ENCODE data around the gene POLR3C. TPM values are rescaled to one million over a fixed set of nuclear protein-coding genes. Genes with fewer than 3 reads are reported as not detected.
"Not testable (repeated sequence)": the region's sequence is repeated elsewhere in the genome, so short reads cannot be mapped to it uniquely, and the experiment has no call there.

Gene POLR3C
- total RNA-seq, 2 experiments from 2014 or later, result 31.1 to 37.0 TPM

- DNase-seq, result no peak
- Mint-ChIP-seq H3K4me3 (no peak overlapping the region), H3K9me3 (ENCODE audit: low read depth) (peaks cover 24% of the 10 kb centered on the region), H3K36me3 (peaks cover 55% of the 10 kb centered on the region), H3K4me1 (peaks cover 6% of the 10 kb centered on the region), H3K27ac (no peak overlapping the region), H3K27me3 (no peaks in the 10 kb centered on the region)
- CTCF ChIA-PET, result no interaction called here
- ATAC-seq, result no peak
Measured at GRCh38 chr1:145799806-145800205, 24.2 kb upstream of the POLR3C start.

- H3K36me3 Mint-ChIP-seq, result peaks cover 23% of the 10 kb centered on the region
- CTCF ChIA-PET, result no interaction called here
- ATAC-seq, result no peak
Measured at GRCh38 chr1:145804235-145805045, 19.6 kb upstream of the POLR3C start.

DNA sequence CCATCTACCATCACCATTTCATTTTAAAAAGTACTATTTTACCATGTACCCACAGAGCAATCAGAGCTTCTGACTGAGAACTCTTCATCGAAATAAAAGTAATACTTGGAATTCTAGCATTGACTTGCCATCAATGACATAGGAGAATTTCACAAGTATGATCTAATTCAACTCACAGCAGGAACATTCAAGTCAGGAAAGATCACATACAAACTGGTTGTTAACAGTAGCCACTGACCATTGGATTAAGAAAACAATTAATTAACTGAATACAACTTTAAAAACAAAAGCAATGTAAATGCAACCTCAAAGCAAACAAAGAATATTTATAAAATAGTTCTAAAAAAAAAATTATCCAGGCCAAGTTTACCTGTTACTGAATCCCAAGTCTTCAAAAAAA lies 18.9 kb upstream of the POLR3C start:
- Mint-ChIP-seq H3K27ac (no peak overlapping the region), H3K27me3 (no peaks in the 10 kb centered on the region), H3K4me3 (no peak overlapping the region), H3K36me3 (peaks cover 16% of the 10 kb centered on the region), H3K9me3 (ENCODE audit: low read depth) (no peaks in the 10 kb centered on the region), H3K4me1 (peaks cover 7% of the 10 kb centered on the region)
- DNase-seq (no peak), ATAC-seq (no peak)
- CTCF ChIA-PET, result interaction anchor here (1.6 kb wide), 1 partner anchor 19 kb away, joined by 4 read pairs; the partner anchor contains the start of genes POLR3C and RNF115

More at GRCh38 chr1:145804235-145805045, 19.6 kb upstream of the POLR3C start:
- DNase-seq, result no peak
- Mint-ChIP-seq H3K4me1 (peaks cover 7% of the 10 kb centered on the region), H3K4me3 (no peak overlapping the region), H3K27me3 (no peaks in the 10 kb centered on the region), H3K9me3 (ENCODE audit: low read depth) (peaks cover 3% of the 10 kb centered on the region), H3K27ac (no peak overlapping the region)

DNA sequence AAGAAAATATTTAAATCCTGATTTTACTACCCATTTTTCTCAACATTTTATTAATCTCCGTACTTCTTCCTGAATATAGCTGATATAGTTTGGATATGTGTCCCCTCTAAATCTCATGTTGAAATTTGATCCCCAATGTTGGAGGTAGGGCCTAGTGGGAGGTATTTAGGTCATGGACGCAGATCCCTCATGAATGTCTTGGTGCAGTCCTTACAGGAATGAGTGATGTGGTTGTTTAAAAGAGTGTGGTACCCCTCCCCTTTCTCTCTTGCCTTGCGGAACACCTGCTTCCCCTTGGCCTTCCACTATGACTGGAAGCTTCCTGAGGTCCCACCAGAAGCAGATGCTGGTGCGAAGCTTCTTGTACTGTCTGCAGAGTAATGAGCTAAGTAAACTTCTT lies 17.6 kb upstream of the POLR3C start:
- Mint-ChIP-seq H3K36me3 (peaks cover 11% of the 10 kb centered on the region), H3K27me3 (no peaks in the 10 kb centered on the region), H3K4me3 (no peak overlapping the region), H3K4me1 (peaks cover 7% of the 10 kb centered on the region), H3K27ac (no peak overlapping the region), H3K9me3 (ENCODE audit: low read depth) (no peaks in the 10 kb centered on the region)
- no peak for DNase-seq
- CTCF ChIA-PET, result interaction anchor here (1.6 to 2.6 kb wide), 2 partner anchors 18 to 39 kb away, joined by 4 to 7 read pairs; partner anchors contain the start of genes NUDT17, POLR3C and RNF115
- ATAC-seq, result no peak

DNA sequence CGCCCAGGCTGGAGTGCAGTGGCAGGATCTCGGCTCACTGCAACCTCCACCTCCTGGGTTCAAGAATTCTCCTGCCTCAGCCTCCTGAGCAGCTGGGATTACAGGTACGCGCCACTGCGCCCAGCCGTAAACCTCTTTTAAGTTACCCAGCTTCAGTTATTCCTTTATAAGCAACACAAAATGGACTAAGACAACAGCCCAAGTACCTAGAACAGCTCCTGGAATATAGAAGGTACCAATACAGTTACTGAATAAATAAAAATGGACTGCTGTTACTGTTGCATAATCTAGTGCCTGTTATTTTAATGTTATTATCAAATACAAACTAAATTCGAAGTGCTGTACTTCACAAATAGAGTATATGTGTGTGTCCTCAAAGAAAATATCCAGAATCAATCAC lies 17.2 kb upstream of the POLR3C start:
- DNase-seq, result no peak
- CTCF ChIA-PET, result interaction anchor here (1.6 to 2.6 kb wide), 2 partner anchors 17 to 39 kb away, joined by 4 to 7 read pairs; partner anchors contain the start of genes NUDT17, POLR3C and RNF115
- Mint-ChIP-seq H3K36me3 (peaks cover 8% of the 10 kb centered on the region), H3K4me3 (no peak overlapping the region), H3K27me3 (no peaks in the 10 kb centered on the region), H3K9me3 (ENCODE audit: low read depth) (no peaks in the 10 kb centered on the region), H3K27ac (no peak overlapping the region), H3K4me1 (peaks cover 7% of the 10 kb centered on the region)
- ATAC-seq, result no peak

- H3K36me3 Mint-ChIP-seq; H3K4me3 Mint-ChIP-seq; H3K9me3 Mint-ChIP-seq (ENCODE audit: low read depth); ATAC-seq; H3K27me3 Mint-ChIP-seq; H3K27ac Mint-ChIP-seq; CTCF ChIA-PET; H3K4me1 Mint-ChIP-seq; DNase-seq: not testable (repeated sequence)
Measured at GRCh38 chr1:145812977-145813810, 10.8 kb upstream of the POLR3C start.

- H3K27ac Mint-ChIP-seq; H3K27me3 Mint-ChIP-seq; H3K36me3 Mint-ChIP-seq; DNase-seq; H3K9me3 Mint-ChIP-seq (ENCODE audit: low read depth); CTCF ChIA-PET; H3K4me1 Mint-ChIP-seq; H3K4me3 Mint-ChIP-seq: not testable (repeated sequence)
- peak; percentile 65 for ATAC-seq
Measured at GRCh38 chr1:145818095-145818494, 5.9 kb upstream of the POLR3C start.

- CTCF ChIA-PET, result interaction anchor here (6.3 kb wide), 1 partner anchor 22 kb away, joined by 83 read pairs; the partner anchor contains the start of gene NUDT17
- not testable (repeated sequence) for H3K27me3 Mint-ChIP-seq; DNase-seq; H3K4me3 Mint-ChIP-seq; H3K9me3 Mint-ChIP-seq (ENCODE audit: low read depth); ATAC-seq; H3K27ac Mint-ChIP-seq
- H3K4me1 Mint-ChIP-seq, result peaks cover 31% of the 10 kb centered on the region
- H3K36me3 Mint-ChIP-seq, result peaks cover 22% of the 10 kb centered on the region
Measured at GRCh38 chr1:145822779-145823331, 1.1 kb upstream of the POLR3C start.

DNA sequence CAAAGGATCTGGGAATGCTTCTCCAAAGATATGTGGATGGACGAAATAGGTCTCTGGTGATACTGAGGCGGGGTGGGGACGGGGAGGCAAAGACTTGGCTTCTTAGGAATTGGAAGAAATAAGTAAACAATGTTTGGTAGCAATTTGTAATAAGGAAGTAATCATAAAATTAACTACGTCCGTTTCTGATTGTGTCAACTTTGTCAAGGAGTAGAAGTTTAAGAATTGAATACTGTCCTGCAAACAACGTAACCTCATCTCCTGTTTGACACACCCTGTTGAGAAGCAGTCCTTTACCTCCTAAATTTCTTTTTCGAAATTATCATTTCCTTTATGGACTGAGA lies 471 bp downstream of the POLR3C start:
- H3K4me3 Mint-ChIP-seq, result peak overlapping the region; percentile 97
- H3K9me3 Mint-ChIP-seq (ENCODE audit: low read depth), result no peaks in the 10 kb centered on the region
- DNase-seq, result no peak
- CTCF ChIA-PET, result interaction anchor here (0.7 to 6.3 kb wide), 4 partner anchors 14 to 85 kb away, joined by 3 to 83 read pairs (median 4); partner anchors contain the start of genes ITGA10 and NUDT17
- no peak for ATAC-seq
- H3K36me3 Mint-ChIP-seq, result peaks cover 32% of the 10 kb centered on the region
- peak overlapping the region; percentile 91 for H3K27ac Mint-ChIP-seq
- peaks cover 34% of the 10 kb centered on the region for H3K4me1 Mint-ChIP-seq
- peaks cover 2% of the 10 kb centered on the region for H3K27me3 Mint-ChIP-seq

DNA sequence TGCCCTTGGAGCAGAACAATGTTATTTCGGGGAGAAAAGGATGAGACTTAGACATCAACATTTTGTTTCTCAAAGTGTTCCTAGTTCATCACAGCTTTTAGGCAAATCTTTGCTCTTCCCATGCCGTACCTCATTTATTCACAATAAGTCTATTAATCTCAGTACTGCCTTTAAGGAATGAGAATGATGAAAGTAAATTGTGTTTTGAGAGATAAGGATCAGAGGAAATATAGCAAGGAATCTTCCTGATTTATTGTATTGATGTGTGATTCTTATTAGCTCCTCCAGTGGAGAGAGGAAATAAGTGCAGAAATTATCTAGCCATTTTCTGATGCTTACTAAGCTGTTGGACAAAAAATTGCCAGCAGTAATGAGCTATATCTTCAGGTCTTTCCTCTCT lies 2.0 kb downstream of the POLR3C start:
- no peaks in the 10 kb centered on the region for H3K9me3 Mint-ChIP-seq (ENCODE audit: low read depth)
- ATAC-seq, result no peak
- CTCF ChIA-PET, result interaction anchor here (0.8 to 6.3 kb wide), 7 partner anchors 9 to 181 kb away, joined by 3 to 83 read pairs (median 4); partner anchors contain the start of genes NUDT17 and RBM8A
- H3K36me3 Mint-ChIP-seq, result peaks cover 45% of the 10 kb centered on the region
- H3K4me3 Mint-ChIP-seq, result peak overlapping the region; percentile 97
- no peak for DNase-seq
- H3K4me1 Mint-ChIP-seq, result peaks cover 34% of the 10 kb centered on the region
- peaks cover 2% of the 10 kb centered on the region for H3K27me3 Mint-ChIP-seq
- peak overlapping the region; percentile 65 for H3K27ac Mint-ChIP-seq

DNA sequence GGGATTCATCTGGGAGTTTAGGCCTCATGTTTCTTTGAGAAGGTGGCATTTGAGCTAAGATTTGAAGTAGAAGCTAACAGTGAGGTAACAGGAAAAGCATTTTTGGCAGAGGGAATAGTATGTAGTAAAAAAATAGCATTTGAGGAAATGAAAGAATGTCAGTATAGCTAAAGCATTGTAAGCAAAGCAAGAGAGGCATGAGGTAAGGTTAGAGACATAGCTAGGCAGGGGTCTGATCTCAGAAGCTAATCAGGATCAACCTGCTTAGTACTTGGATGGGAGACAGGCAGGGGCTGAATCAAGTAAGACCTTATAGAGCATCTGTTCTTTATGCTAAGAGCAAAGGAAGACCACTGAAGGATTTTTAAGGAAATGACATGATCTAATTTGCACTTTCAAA lies 4.0 kb downstream of the POLR3C start:
- Mint-ChIP-seq H3K27me3 (peaks cover 2% of the 10 kb centered on the region), H3K27ac (peak overlapping the region; percentile 22), H3K9me3 (ENCODE audit: low read depth) (no peaks in the 10 kb centered on the region), H3K4me1 (peaks cover 32% of the 10 kb centered on the region), H3K4me3 (no peak overlapping the region), H3K36me3 (peaks cover 54% of the 10 kb centered on the region)
- DNase-seq, result no peak
- ATAC-seq, result no peak
- CTCF ChIA-PET, result interaction anchor here (6.3 kb wide), 1 partner anchor 17 kb away, joined by 83 read pairs; the partner anchor contains the start of gene NUDT17

GRCh38 chr1:145828367-145829026 lies 4.5 kb downstream of the POLR3C start:
- no peak for ATAC-seq
- Mint-ChIP-seq H3K36me3 (peaks cover 59% of the 10 kb centered on the region), H3K9me3 (ENCODE audit: low read depth) (no peaks in the 10 kb centered on the region), H3K27me3 (no peaks in the 10 kb centered on the region), H3K4me1 (peaks cover 32% of the 10 kb centered on the region), H3K27ac (peak overlapping the region; percentile 22), H3K4me3 (no peak overlapping the region)
- CTCF ChIA-PET, result interaction anchor here (6.3 kb wide), 1 partner anchor 17 kb away, joined by 83 read pairs; the partner anchor contains the start of gene NUDT17
- DNase-seq, result no peak

Data from activated CD8-positive, alpha-beta memory T cell treated with anti-CD3 and anti-CD28 coated beads, Interleukin-2, amount 10 ng/mL, durations not matched to agents 7 days and 5 days (primary cell).